ENCODE results near the gene CYTIP.

- TF ChIP-seq CTCF (IDR thresholded peaks at IDR 0.05) (no peak), POLR2A (IDR thresholded peaks at IDR 0.05) (no peak)
These were observed 55.1 kb downstream of the CYTIP start for GRCh38 chr2:157388827-157389226.

Measured in lower leg skin (tissue), 3 donors.